ENCODE results near the gene PARD3B.

Gene PARD3B

GRCh38 chr2:204544961-204545860 is at the start of gene PARD3B:
Gene PARD3B (plus strand): TSS chr2:204545475. CDS start chr2:204546000, 525 bp downstream.
- peak; percentile 18 for DNase-seq

DNA sequence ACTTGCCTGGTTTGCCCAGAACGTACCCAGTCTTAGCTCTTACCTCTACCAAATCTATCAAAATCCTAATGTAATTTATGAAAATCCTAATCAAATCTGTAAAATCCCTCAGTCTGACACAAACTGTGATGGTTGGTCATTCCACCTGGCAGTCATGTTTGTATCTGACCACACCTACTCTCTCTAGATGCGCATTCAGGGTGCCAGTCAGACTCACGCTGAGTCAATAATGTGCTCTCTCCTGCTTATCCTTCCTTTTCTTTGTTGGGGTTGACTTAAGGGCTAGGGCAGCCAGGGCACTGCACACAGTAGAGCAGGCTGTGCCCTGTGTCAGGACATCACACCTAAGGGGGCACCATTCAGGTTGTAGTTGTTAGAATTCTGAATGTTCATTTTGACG is 48.5 kb upstream of the PARD3B start:
- no peak for DNase-seq

GRCh38 chr2:204497855-204498254 is 47.4 kb upstream of the PARD3B start:
- DNase-seq, result no peak

DNA sequence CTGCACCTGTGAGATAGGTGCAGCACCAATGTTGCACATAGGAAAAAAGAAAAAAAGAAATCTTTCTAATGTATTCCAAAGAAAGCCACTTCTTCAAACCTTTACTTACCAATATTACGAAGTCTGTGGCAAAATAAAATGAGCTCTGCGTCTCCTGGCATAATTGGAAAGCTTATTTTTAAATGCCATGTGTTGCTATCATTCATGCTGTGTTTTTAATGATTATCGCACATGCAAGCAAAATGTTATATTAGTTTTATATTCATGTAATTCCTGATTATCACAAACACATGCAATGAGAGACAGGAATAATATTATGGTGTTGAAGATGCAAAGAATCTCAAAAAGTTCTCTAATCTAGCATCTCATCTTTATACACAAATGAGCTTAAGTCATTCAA is 47.0 kb upstream of the PARD3B start:
- no peak for DNase-seq

- no peak for DNase-seq
These were observed 41.4 kb upstream of the PARD3B start for GRCh38 chr2:204503869-204504268.

DNA sequence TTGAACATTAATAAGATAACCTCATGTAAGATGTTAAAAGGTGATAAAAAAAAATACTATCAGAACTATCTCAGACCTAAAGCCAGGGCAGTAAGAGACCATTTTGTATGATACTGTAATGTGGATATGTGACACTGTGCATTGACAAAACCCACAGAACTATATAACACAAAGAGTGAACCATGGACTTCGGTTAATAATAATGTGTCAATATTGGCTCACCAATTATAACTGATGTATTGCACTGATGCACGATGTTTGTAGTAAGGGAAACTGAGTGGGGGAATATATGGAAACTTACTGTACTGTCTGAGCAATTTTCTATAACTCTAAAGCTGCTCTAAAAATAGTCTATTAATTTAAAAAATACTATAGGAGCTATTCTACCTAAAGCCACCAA is 40.7 kb upstream of the PARD3B start:
- DNase-seq, result no peak

DNA sequence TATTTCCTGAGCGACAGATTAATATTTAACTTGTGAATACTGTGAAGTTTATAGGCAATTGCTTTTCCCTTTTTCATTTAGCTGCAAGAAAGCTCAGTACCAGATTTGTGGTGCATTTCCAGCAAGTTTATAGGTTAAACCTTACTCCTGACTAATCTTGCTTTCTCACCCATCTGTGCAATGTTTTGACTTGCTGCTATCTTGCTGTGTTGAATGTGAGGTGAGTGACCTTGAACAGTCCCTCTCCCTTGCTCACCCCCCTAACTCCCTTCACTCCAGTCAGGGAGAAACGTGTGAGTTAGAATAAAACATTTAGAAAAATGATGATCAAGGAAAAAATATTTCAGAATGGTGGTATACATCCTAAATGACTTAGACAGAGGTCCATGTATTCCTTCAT is 39.8 kb upstream of the PARD3B start:
- DNase-seq, result no peak

DNA sequence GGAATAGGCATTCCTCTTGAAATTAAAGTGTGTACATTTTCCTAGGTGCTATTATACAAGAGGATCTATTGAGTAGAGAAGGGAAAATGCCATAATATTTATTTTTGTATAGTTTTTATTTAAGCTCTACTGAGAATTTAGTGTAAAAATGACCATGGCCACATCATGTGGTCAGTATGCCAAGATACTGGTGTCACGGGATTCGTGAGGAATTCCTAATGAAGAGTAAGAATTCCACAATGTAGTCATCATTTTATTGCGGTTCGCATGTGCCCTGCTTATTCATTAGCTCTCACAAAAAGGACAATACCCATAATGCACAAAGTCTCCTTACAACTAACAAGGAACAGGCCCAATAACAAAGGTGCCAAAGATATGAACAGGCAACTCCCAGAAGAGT is 39.3 kb upstream of the PARD3B start:
- DNase-seq, result no peak

DNA sequence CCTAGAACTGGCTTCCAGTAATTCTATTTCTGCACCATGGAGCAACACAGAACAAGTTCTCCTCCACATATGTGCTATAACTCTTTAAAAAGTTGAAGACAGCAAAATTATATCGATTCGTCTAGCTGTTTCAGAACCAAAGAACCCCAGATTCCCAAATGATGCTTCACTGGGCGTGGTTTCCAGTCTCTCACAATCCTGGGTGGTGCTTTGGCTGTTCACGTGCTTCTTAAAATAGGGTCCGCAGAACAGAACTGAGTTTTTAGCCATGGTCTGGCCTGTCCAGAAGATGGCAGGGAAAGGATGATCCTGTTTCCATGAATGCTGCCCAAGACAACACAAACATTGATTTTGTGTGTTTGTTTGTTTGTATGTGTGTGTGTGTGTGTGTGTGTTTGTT is 37.6 kb upstream of the PARD3B start:
- no peak for DNase-seq

- DNase-seq, result no peak
These were observed 34.4 kb upstream of the PARD3B start for GRCh38 chr2:204510709-204511420.

- DNase-seq, result no peak
These were observed 30.8 kb upstream of the PARD3B start for GRCh38 chr2:204514439-204514838.

DNA sequence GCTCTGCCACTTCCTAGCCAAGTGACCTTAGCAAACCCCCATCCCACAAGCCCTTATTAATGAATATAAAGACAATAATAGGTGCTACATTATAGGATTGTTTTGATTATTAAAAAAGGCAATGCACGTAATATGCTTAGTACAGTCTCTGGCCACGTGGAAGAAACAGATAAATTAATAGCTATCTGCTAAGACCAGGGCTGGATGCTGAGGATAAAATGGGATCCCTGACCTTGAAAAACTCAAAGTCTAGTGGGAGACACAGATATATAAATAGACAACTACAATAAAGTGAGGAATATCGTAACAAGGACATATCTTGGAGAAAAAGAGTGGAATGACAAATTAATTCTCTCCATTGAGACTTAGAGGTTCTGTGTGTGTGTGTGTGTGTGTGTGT is 29.9 kb upstream of the PARD3B start:
- no peak for DNase-seq

GRCh38 chr2:204517154-204517553 is 28.1 kb upstream of the PARD3B start:
- no peak for DNase-seq

GRCh38 chr2:204529795-204530463 is 15.3 kb upstream of the PARD3B start:
- DNase-seq, result no peak

GRCh38 chr2:204530464-204530805 is 14.8 kb upstream of the PARD3B start:
- no peak for DNase-seq

DNA sequence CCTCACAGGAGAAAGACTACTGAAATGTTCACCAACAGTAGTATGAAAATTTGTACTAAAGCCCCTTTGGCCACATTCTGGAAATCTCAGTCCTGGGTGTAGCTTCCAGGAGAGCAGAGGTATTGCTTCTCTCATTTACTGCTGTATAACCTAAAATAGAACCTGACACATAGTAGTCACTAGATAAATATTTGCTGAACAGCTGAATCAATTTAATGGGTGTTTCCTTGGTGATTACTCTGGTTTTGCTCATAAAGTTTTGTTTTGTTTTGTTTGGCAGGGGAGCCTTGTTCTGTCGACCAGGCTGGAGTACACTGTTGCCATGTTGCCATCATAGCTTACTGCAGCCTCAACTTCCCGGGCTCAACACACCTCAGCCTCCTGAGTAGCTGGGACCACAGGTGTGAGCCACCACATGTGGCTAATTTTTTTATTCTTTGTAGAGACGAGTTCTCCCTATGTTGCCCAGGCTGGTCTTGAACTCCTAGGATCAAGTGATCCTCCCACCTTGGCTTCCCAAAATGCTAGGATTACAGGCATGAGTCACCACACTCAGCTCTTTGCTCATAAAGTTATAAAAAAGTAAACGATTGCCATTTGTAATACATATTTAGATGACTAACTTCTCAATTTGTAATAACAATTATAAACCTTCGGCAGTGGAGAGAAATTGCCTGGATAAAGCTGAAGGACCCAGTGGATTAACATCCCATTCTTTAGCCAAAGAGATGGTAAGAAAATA is 11.5 kb upstream of the PARD3B start:
- DNase-seq, result no peak

GRCh38 chr2:204535356-204535755 is 9.9 kb upstream of the PARD3B start:
- no peak for DNase-seq

DNA sequence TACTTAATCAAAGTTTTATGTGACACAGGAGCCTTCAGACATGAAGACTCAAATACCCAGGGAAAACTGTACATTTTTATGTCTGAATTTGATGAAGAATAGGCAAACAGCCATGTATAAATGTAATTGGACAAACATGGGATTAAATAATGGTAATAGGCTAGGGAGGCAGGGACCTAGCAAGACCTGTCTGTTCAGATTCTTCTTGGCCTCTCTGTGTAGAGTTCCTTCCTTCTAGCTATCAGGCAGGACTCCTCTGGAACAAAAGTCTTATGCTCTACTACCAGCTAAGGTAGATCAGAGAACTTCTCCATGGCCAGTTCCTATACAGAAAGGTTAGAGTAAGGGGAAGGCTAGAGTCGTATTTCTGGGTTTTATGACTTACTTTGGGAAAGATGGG is 9.5 kb upstream of the PARD3B start:
- DNase-seq, result no peak

GRCh38 chr2:204538182-204539018 is 6.9 kb upstream of the PARD3B start:
- DNase-seq, result no peak

- DNase-seq, result no peak
These were observed 6.3 kb upstream of the PARD3B start for GRCh38 chr2:204539019-204539385.

DNA sequence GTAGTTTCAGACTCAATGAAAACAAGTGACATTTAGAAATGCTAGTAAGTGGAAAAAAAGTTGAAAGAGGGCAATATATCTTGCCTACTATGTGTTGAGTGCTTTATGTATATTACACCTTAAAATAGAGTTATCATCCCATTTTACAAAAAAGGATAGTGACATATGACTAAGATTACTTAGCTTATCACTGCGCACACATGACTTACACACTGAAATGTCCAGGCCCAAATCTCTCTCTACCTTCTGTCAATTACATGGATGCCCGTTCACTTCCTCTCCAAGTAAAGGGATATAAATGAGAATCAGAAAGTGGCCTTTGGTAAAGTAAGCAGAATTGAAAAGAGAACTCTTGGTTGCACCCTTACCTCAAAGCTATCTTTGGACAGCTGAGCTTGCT is 3.6 kb upstream of the PARD3B start:
- DNase-seq, result no peak

GRCh38 chr2:204542982-204543608 is 2.2 kb upstream of the PARD3B start:
- DNase-seq, result no peak
